H1 (cell line): ENCODE data around the gene APBA3.

Experiments used
- CHD1 ChIP-seq: IDR thresholded peaks from 2 replicates; pipeline ENCODE4 v1.6.1; 2012; ENCODE audit warnings: low read depth, low read length, improper control_type of control experiment
- EZH2 ChIP-seq: fragments of 200-600 bp; sonication (generic); IDR thresholded peaks from 2 replicates; pipeline ENCODE4 v1.7.1; 2012; ENCODE audit warnings: low read depth, mild to moderate bottlenecking, moderate library complexity, low read length, inconsistent platforms; ENCODE audit not compliant: severe bottlenecking
- KDM5A ChIP-seq: fragments of 200-600 bp; IDR thresholded peaks from 2 replicates; pipeline ENCODE4 v1.7.1; 2012; ENCODE audit warnings: mild to moderate bottlenecking, low read length, inconsistent platforms, mixed read lengths
- POLR2A ChIP-seq, 2 experiments: IDR thresholded peaks; 1 replicate in 1 of 2; 2 replicates in 1 of 2; pipeline ENCODE4 v1.6.1; 2011; ENCODE audit warnings: low read depth in 2 of 2, low read length in 2 of 2, mild to moderate bottlenecking in 2 of 2; ENCODE audit errors: control extremely low read depth in 1 of 2
- POLR2AphosphoS5 ChIP-seq: IDR thresholded peaks from 2 replicates; pipeline ENCODE4 v1.6.1; 2011; ENCODE audit warnings: low read depth, low read length
- RAD21 ChIP-seq, 2 experiments: IDR thresholded peaks in 1 of 2; conservative IDR thresholded peaks in 1 of 2; 2 replicates each; pipeline ENCODE4 v1.6.1; 2011; ENCODE audit warnings: low read depth in 2 of 2, low read length in 2 of 2, improper control_type of control experiment in 1 of 2, inconsistent platforms in 1 of 2, mild to moderate bottlenecking in 1 of 2, moderate library complexity in 1 of 2
- SIX5 ChIP-seq: IDR thresholded peaks from 2 replicates; pipeline ENCODE4 v1.6.1; 2011; ENCODE audit warnings: mild to moderate bottlenecking, low read depth, low read length
- SRF ChIP-seq: IDR thresholded peaks from 2 replicates; pipeline ENCODE4 v1.6.1; 2011; ENCODE audit warnings: mild to moderate bottlenecking, low read depth, low read length, moderate library complexity
- TCF12 ChIP-seq: IDR thresholded peaks from 2 replicates; pipeline ENCODE4 v1.6.1; 2011; ENCODE audit warnings: low read depth, mild to moderate bottlenecking, low read length
- TF ChIP-seq, protein P1 (sequence below), 3 experiments: IDR thresholded peaks; 1 replicate in 2 of 3; 2 replicates in 1 of 3; pipeline versions ENCODE4 v1.5.1 to v1.6.1; 2011; ENCODE audit warnings: low read length in 3 of 3, mild to moderate bottlenecking in 3 of 3, inconsistent platforms in 2 of 3, low read depth in 1 of 3, moderate library complexity in 1 of 3; ENCODE audit not compliant: insufficient read depth in 1 of 3; ENCODE audit errors: control extremely low read depth in 1 of 3

DNA sequence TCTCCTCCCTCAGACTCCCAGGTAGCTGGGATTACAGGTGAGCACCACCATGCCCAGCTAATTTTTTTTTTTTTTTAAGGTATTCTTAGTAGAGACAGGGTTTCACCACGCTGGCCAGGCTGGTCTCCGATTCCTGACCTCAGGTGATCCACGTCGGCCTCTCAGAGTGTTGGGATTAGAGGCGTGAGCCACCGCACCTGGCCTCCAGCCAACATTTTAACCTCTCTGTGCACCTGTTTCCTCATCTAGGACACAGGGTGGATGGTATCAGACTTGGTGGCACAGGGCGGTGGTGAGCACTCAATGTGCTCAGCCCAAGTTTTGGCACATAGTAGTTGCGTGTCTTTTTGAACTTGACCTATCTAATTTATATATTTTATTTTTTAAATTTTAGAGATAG, 12.5 kb downstream of the APBA3 start:
- TF ChIP-seq EZH2 (no peak), RAD21 (IDR thresholded peaks at IDR 0.05 in 1 of 2, conservative IDR thresholded peaks at IDR 0.05 in 1 of 2; ENCODE audit: low read depth in 2 of 2, low read length in 2 of 2) (no peak), SRF (no peak), POLR2A (IDR thresholded peaks at IDR 0.05; ENCODE audit: control extremely low read depth in 1 of 2, low read depth in 2 of 2, low read length in 2 of 2) (no peak), CHD1 (no peak), KDM5A (no peak), POLR2AphosphoS5 (no peak), SIX5 (no peak), TCF12 (no peak)
- TF ChIP-seq, protein P1, sequence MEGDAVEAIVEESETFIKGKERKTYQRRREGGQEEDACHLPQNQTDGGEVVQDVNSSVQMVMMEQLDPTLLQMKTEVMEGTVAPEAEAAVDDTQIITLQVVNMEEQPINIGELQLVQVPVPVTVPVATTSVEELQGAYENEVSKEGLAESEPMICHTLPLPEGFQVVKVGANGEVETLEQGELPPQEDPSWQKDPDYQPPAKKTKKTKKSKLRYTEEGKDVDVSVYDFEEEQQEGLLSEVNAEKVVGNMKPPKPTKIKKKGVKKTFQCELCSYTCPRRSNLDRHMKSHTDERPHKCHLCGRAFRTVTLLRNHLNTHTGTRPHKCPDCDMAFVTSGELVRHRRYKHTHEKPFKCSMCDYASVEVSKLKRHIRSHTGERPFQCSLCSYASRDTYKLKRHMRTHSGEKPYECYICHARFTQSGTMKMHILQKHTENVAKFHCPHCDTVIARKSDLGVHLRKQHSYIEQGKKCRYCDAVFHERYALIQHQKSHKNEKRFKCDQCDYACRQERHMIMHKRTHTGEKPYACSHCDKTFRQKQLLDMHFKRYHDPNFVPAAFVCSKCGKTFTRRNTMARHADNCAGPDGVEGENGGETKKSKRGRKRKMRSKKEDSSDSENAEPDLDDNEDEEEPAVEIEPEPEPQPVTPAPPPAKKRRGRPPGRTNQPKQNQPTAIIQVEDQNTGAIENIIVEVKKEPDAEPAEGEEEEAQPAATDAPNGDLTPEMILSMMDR (IDR thresholded peaks at IDR 0.05; ENCODE audit: control extremely low read depth in 1 of 3, insufficient read depth in 1 of 3, low read depth in 1 of 3, low read length in 3 of 3) = no peak
